Ishikawa (cell line): ENCODE results near the gene SLC2A4RG.

Source experiments
- CEBPB ChIP-seq: IDR thresholded peaks from 2 replicates; pipeline ENCODE4 v1.6.1; 2012
- CREB1 ChIP-seq: IDR thresholded peaks from 2 replicates; pipeline ENCODE4 v1.6.1; 2012; ENCODE audit warnings: low read depth
- EGR1 ChIP-seq: IDR thresholded peaks from 2 replicates; pipeline ENCODE4 v1.6.1; 2012
- EP300 ChIP-seq: IDR thresholded peaks from 2 replicates; pipeline ENCODE4 v1.6.1; 2012; ENCODE audit warnings: borderline replicate concordance
- FOXM1 ChIP-seq: IDR thresholded peaks from 2 replicates; pipeline ENCODE4 v1.6.1; 2012; ENCODE audit warnings: low read depth, borderline replicate concordance
- MAX ChIP-seq: IDR thresholded peaks from 2 replicates; pipeline ENCODE4 v1.6.1; 2012
- NFIC ChIP-seq: IDR thresholded peaks from 2 replicates; pipeline ENCODE4 v1.6.1; 2012
- RAD21 ChIP-seq: IDR thresholded peaks from 2 replicates; pipeline ENCODE4 v1.6.1; 2012; ENCODE audit warnings: low read depth
- REST ChIP-seq: IDR thresholded peaks from 2 replicates; pipeline ENCODE4 v1.6.1; 2012; ENCODE audit warnings: low read depth, mild to moderate bottlenecking
- TAF1 ChIP-seq: IDR thresholded peaks from 2 replicates; pipeline ENCODE4 v1.6.1; 2012; ENCODE audit warnings: low read depth, mild to moderate bottlenecking
- TCF12 ChIP-seq: IDR thresholded peaks from 2 replicates; pipeline ENCODE4 v1.6.1; 2012; ENCODE audit warnings: low read depth
- TEAD4 ChIP-seq: IDR thresholded peaks from 2 replicates; pipeline ENCODE4 v1.6.1; 2012
- YY1 ChIP-seq: IDR thresholded peaks from 2 replicates; pipeline ENCODE4 v1.6.1; 2012; ENCODE audit warnings: low read depth
- ZBTB7A ChIP-seq: IDR thresholded peaks from 2 replicates; pipeline ENCODE4 v1.6.1; 2012; ENCODE audit warnings: low read depth
- TF ChIP-seq, protein P1 (sequence below): IDR thresholded peaks from 2 replicates; pipeline ENCODE4 v1.6.1; 2012

Gene SLC2A4RG

DNA sequence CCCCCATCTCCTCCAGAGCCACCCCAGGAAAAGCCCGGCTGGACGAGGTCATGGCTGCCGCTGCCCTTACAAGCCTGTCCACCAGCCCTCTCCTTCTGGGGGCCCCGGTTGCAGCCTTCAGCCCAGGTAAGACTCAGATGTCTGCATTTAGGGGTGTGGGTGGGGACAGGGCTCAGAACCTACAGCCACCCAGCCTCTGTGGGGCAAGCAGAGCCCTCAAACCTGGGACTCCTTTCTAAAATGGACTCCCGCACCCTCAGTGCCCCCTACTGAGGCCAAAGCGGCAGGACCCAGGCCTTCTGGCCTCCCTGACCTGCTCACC is 1.7 kb downstream of the SLC2A4RG start:
- no peak for TF ChIP-seq EGR1
- TF ChIP-seq NFIC = no peak
- TF ChIP-seq REST = no peak
- TF ChIP-seq YY1 = no peak
- TF ChIP-seq CREB1 = no peak
- TF ChIP-seq TAF1 = no peak
- no peak for TF ChIP-seq RAD21
- no peak for TF ChIP-seq FOXM1
- TF ChIP-seq MAX = no peak
- TF ChIP-seq, protein P1, sequence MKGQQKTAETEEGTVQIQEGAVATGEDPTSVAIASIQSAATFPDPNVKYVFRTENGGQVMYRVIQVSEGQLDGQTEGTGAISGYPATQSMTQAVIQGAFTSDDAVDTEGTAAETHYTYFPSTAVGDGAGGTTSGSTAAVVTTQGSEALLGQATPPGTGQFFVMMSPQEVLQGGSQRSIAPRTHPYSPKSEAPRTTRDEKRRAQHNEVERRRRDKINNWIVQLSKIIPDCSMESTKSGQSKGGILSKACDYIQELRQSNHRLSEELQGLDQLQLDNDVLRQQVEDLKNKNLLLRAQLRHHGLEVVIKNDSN = no peak
- no peak for TF ChIP-seq EP300
- TF ChIP-seq CEBPB = no peak
- TF ChIP-seq ZBTB7A = no peak

- TF ChIP-seq CEBPB (no peak), FOXM1 (no peak), ZBTB7A (no peak), EP300 (no peak)
Measured at GRCh38 chr20:63741676-63742380, 2.3 kb downstream of the SLC2A4RG start.

GRCh38 chr20:63742381-63743024 is 2.9 kb downstream of the SLC2A4RG start:
- TF ChIP-seq REST = no peak
- TF ChIP-seq, protein P1 = no peak
- TF ChIP-seq MAX = no peak
- no peak for TF ChIP-seq YY1

DNA sequence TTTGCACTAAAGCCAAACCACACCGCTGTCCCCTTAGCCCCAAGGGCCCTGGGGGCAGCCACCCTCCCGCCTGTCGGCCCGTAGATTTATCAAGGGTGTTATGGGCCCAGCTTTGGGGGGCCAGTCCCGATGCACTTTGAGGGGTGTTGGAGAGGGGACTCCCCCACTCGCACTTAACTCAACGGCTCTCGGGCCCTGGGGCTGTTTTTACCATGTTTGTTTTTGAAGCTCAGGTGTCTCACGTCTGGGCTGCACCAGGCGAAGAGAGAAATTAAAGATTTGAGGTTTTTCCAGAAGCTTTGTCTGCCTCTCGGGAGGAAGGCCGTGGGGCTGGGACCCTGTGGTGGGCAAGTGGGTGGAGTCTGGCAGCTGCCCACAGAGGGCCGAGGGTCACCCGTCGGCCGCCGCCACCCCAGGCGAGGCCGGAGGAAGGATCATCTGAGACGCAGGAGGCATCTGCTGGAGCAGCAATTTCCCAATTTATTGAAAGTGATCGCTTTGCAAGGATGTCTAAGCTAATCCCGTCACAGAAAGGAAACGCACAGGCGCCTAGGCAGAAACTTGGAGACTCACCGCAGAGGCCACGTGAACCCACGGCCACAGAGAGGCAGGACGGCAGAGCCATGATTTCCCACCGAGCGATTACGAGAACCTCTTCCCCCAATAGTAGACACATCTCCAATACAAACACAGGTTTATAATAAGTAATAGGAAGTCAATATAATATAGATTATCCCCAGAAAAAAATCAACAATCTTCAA is 3.8 kb downstream of the SLC2A4RG start:
- no peak for TF ChIP-seq MAX
- TF ChIP-seq RAD21 = no peak
- TF ChIP-seq CEBPB = no peak

- TF ChIP-seq FOXM1 = no peak
- no peak for TF ChIP-seq MAX
- TF ChIP-seq EGR1 = no peak
- TF ChIP-seq CEBPB = no peak
- no peak for TF ChIP-seq RAD21
- no peak for TF ChIP-seq CREB1
- TF ChIP-seq, protein P1 = no peak
- TF ChIP-seq YY1 = no peak
- TF ChIP-seq TAF1 = no peak
- TF ChIP-seq REST = no peak
- no peak for TF ChIP-seq EP300
- TF ChIP-seq NFIC = no peak
- TF ChIP-seq TCF12 = no peak
- no peak for TF ChIP-seq TEAD4
- TF ChIP-seq ZBTB7A = no peak
Measured at GRCh38 chr20:63744158-63744557, 4.6 kb downstream of the SLC2A4RG start.
